SW 1271 (cell line): ENCODE data around the gene TCF7L2.
"Not testable (repeated sequence)": the region's sequence is repeated elsewhere in the genome, so short reads cannot be mapped to it uniquely, and the experiment has no call there.

ENCODE experiments used
- DNase-seq, 2 experiments: peaks; one replicate each; lab custom pipeline; 2025; lab: John Stamatoyannopoulos, UW

The TCF7L2 gene

DNA sequence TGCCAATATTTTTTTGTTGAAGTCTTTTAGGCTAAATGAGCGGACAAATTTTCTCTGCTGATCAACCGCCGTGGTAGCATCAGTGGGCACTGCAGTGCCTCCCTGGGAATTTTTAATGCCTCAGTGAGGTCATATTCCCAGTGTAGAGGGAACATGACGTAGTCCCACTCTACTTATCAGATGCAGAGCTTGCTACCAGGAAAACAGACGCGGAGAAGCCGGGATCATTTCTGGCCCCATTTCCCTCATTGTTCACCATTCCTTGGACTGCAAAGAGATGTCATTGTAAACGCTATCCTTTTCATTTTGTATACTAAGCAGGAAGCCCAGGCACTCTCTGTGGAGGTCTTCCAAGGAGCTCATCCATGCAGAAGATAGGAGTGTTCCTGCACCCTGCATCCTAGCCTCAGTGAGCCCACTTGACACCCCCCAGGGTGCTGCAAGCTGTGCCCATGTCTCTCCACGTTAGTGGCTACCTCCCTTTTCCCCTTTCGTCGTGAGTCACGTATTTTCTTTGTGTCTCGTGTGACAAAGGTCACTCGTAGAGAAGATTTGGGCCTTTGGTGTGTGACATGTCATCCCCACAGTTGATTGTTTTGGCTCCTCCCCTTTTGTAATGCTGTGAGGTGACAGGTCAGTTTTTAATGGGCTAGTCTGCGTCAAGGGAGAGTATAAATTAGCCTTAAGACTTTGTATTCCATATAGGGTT, 145.5 kb downstream of the TCF7L2 start:
- DNase-seq = no peak

DNA sequence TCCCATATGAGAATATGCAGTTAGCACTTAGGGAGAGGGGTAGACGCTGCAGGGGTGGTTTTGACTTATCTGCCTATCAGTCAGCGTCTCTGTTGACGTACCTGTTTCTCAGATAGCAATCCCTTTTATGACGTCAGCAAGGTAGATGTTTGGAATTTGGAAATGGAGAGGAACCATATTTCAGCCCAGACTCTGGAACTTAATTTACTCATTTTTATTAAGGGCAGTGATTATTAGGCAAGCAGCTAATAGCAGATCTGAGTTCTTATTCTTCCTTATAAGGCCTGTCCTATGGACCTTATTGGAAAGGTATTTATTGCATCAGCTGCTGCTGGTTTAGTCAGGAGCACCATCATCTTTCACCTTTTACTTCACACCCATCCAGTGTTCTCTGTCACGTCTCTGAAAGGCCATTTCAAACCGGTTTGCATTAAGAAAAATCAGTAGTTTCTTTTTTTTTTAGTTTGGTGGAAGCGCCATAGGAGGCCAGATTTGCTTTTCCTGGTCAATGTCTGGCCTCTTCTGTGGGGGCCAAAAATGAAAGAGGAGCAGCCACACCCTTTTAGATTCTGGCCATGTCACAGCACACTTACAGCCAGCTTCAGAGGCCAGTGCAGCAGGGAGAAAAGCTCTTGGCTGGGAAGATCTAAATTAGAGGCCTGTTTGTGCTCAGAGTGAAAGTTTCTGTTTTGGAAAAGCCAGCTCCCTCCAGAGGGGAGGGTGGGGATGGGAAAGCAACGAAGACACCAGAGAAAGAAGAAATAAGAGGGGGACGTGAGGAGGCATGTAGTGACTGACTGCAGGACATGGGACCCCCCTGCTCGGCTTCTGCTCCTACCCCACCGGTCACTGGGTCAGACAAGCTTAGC, 146.3 kb downstream of the TCF7L2 start:
- DNase-seq = no peak

DNA sequence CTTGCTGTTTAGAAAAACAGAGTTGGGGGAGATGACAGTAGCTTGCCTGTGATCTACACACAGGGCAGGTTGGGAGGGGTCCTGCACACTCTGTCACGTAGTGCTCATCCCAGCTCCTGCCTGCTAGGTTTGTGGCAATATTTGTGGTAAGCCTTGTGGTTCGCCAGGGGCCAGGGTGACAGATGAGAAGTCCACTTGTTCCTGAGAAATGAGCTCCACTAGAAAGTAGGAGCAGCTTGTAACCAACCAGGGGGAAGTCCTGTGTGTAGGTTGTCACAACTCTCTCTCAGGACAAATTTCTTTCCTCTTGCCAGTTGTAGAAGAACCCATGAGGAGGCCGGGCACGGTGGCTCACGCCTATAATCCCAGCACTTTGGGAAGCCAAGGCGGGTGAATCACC, 147.0 kb downstream of the TCF7L2 start:
- no peak for DNase-seq

DNA sequence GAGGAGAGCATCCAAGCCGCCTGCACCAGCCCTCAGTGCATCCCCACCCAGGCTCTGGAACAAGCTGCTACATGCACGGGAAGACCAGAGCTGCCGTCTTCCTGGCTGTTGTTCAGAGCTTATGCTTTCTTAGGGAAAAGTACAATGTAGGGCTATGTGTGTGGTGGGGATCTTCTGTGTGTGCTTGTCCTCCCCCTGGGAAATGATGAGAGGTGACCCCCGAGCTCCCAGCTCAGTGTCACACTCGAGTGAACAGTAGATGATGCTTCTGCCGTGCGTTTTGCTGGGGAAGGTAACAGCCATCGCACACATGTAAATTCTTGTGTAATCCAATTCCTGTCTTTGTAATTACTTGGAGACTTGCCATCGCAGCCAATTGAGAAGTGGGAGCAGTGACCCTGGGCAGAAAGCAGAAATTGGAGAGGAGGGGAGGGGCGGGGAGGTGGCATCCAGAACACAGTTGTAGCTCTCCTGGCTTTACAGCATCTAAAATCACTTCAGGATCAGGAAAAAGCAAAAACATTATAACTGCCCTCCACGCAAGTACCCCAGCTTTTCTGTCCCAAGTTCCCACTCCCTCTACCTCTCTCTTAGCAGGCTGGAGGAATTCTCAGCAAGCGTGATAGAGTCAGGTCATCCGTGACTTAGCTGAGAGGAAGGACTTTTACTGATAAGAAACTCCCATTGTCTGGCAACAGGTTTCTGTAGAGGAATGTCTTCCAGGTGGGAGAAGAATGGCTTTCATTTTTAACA, 149.6 kb downstream of the TCF7L2 start:
- DNase-seq = no peak

DNA sequence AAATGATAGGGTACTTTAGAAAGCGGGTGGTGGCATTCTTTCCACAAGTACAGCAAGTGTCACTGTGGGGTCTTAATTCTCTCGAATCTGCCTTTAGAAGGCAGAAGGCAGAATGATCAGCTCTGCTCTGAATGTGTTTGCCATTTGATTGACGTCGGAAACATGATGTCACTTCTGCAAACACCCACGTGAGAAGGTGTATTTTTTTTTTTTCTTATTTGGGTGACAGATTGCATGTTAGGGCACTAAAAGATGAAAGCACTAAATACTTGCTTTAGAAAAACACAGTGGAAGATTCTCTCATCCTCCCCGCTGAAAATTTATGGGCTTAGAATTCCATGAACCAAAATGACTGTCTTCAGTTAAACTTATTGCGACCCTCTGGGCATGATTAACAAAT, 150.2 kb downstream of the TCF7L2 start:
- DNase-seq = no peak

DNA sequence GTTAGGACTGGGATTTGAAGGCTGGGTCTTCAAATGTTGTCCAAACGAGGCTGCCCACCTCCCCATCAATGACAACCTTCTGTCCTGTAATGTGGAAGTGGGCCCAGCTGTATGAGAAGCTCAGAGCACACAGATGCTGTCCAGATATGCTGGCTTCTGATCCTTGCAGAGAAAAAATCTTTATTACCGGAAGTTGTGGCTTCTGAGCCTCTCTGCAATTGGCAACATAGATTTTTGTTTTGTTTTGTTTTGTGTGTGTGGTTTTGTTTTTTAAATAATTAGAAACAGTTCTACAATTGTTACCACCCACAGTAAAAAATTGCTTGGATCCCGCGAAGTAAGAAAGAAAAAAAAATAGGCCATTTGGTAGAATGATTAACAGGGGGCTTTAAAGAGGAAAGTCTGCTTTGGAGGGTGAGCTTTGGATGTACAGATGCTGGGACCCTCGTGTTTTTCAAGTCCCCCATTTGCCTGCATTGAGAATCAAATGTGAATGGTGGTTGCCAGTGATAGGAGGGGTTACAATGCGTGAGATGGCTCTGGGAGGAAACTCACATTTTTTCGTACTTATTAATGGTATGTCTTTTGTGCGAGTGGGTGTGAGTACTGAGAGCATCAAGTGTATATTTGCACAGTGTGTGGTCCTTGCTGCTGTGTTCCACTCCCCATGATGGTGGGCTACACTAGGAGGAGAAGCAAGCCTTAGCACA, 153.2 kb downstream of the TCF7L2 start:
- no peak for DNase-seq

DNA sequence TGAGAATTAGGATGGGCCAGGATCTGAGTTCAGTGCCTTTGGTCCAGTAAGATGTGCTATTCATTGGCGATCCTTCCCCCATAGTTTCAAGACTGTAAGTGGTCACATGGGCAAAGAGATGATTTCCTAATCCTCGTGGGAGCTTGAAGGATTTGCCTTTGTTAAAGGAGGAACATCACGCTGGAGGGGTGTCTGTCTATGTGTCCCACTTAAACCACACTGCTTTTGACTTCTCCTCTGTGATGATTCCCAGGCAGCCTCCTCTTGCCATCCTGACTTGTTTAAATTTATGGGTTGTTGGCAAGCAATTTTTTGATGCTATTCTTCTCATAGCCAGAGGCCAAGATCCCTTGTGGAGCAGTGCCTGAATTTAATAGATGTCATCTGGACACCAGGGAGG, 154.0 kb downstream of the TCF7L2 start:
- no peak for DNase-seq

DNA sequence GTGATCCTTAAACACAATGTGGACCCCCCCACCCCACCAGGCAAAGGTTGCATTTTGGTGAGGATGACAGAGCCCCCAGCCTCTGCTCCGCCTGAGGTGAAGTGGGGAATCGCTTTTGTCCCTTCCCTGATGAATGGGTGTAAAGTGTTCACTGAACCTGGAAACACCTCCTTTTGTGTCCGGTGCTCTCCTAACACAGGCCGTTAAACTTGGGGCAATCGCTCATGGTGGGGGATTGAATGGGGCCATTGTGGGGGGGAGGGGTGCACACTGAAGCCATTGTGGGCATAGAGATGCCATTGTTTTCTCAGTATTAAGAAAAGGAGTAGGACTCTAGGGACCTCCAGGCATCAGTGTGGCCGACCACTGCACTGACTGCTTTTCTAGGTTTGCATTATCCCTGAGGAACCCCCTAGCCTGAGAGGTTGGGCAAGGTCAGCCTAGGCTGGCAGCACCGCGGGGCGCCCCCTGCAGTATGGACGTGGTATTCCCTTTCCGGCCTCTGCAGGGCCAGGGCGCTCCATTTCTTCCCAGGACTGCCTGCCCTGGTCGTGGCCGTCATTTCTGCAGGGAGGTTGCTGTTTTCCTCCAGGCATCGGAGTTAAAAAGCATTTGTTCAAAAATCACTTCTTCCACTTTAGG, 158.3 kb downstream of the TCF7L2 start:
- no peak for DNase-seq

DNA sequence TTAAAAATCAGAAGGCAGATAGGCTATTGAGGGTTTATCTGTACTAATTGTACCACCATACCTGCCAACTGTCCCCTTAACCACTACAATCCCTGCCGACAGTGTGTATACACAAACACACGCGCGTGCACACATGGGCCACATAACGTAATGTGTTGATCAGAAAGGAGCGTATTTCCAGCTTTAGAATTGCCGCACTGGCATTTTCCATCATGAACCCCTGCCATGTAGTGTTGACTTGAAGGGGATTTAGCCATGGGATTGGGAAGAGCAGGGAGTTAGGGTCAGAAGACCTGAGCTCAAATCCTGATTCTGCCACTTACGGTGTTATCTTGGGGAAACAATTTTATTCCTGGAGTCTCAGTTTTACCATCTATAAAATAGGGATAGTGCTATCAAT, 158.9 kb downstream of the TCF7L2 start:
- DNase-seq = no peak

DNA sequence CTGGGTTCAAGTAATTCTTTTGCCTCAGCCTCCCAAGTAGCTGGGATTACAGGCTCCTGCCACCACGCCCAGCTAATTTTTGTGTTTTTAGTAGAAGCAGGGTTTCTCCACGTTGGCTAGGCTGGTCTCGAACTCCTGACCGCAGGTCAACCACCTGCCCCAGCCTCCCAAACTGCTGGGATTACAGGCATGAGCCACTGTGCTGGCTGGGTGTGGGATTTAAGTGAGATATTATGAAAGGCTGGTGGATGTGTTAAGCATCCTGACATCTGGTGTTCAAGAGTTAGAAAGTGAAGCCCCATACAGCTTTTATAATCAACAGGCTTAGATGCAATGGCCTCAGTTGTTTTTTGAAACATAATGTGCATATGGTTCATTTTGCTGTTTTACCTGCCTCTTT, 159.4 kb downstream of the TCF7L2 start:
- not testable (repeated sequence) for DNase-seq

DNA sequence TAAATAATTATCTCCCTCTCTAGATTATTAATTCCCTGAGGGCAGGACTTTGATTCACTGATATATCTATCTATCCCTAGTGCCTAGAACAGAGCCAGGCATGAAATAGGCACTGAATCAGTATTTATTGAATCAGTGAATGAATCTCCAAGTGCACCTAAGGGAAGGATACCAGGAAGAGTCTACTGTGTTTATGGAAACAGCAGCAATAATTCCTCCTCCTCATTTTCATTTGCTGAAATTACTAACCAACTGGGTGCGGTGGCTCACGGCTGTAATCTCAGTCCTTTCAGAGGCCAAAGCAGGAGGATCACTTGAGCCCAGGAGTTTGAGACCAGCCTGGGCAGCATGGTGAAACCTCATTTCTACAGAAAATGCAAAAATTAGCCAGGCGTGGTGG, 161.2 kb downstream of the TCF7L2 start:
- DNase-seq = no peak

DNA sequence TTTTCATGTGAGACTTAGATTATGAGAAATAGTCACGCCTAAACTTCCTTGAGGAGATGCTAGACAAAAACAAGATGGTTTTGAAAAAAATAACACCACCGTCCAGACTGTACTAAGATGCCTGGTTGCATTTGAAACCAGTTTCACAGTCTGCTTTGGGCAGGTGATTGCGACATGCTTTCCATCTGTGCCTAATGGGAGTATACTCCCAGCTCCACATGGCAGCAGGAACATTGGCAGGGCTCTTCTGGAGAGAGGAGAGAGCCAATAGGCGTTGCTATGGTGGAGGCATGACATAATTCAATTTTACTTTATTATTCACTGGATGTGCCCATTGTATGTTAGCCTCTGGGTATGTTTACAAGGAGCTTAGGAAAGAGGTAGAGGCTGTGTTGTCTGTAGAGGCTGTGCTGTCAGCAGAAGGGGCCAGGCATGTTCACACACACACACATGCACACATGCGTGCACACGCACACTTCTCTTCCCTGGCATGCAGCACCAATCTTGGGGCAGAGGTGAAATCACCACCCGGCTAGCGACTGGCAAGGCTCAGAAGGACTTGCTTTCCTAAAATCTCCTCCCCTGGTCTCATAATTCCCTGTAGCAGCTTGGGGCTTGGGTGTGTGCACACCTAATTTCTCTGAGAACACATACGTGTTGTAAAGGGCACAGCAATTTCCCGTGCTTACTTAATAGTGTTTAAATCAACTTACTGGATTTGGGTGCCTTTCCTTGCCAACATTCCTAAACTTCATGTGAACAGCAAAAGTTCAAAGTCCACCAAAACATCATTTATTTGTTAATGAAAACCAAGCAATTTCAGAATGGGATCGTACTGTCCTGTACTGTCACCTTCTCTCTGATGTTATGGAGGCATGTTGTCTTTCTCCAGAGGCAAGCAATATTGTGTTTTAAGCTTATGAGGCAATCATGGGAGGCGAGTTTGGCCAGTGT, 162.1 kb downstream of the TCF7L2 start:
- no peak for DNase-seq

DNA sequence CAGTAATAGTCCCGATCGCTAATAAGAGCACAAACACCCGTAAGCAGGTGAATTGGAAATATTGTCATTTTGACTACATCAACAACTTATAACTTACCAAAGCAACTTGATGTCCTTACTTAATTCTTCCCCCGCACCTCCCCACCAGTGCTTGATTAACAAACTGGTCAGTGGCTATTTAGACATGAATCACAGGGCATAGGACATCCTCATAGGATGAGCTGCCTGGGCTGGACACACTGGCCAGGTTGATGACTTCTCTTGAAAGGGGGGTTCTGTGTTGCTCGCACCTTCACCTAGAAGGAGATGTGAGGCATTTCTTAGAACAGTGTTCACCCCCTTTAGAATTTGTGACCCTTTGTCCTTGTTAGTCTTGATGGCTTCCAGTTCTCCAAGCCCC, 163.2 kb downstream of the TCF7L2 start:
- no peak for DNase-seq

DNA sequence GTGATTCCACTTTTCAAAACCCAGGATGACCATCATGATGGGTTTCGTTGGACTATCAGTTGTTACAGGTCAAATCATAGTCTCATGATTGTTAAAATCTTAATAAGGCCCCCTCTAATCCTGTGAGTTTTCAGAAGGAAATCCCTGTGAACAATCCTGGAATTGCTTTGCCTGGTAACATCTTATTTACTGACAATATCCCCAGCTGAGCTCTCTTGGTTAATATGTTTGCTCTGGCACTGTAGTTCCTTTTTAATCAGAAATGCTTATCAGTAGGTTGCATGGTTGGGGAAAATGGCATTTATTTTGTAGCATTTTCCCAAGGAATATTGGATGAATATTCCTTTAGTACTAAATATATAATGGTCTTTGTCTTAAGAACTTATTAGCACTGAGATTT, 163.9 kb downstream of the TCF7L2 start:
- DNase-seq = no peak

DNA sequence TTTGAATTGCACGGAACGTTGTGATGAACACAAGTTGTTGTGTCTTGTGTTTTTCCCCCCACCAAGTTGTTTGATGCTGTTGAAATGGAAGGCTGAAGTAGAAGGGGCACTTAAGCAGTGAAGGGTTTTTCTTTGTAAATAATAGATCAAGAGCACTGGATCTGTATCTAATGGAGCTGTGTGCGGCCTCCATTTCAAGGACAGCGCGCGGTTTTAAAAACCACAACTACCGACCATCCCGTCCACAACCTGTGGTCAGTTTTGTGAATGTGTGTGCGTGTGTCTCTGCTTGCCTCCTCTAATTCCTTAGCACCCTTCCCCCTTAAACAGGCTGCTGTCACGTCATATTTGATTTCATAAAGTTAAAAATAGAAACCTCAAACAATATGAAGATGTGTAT, 165.5 kb downstream of the TCF7L2 start:
- no peak for DNase-seq

DNA sequence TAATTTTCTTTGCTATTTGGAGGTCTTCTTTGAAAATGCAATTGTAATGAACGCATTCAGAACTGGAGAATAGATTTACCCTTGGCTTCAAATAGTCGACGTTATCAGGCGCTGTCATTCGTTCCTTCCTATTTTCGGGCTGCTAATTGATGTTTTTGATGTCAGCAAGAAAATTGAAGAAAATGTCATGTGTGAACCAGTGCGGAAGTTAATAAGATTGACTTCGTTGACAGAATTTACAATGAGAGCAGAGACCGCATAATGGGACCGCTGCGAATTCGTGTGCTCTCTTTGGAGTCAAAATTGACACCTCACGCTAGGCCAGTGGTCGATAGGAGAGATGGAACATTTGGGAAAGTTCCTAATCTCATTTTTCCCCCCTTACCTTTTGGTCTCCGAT, 168.8 kb downstream of the TCF7L2 start:
- DNase-seq = no peak

DNA sequence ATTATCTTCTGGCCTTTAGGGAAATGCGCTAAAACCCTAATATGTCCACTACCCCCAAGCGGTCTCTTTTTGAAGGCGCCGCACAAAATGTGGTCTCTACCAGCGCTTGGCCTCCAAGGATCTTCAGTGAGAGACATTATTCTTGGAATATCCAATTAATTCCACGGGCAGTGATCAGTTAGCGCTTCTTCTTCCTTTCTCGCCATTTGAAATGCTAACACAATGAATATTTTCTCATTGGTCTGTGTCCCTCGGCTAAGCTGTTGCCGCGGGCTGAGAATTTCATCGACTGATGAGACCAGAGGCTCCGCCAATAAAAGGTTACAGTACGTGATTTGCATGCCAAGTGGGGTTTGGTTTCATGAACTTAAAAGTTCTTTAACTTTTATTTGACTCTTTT, 169.8 kb downstream of the TCF7L2 start:
- no peak for DNase-seq

DNA sequence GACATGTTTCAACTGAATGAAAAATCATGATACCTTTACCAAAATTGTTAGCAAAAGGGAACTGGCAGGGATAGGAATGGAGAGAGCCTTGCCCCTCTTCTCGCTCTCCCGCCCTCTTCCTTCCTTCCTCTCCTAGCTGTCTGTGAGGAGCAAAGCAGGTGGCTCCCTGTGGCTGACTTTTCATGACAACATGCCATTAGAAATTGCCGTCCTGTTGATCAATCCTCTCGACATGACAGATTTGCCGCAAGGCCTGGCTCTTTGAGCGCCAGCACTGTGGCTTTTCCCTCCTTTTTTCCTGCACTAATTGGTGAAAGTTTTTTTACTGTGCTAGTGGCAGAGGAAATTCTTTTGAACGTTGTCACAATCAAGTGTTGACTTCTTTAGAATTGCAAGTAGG, 171.1 kb downstream of the TCF7L2 start:
- no peak for DNase-seq

DNA sequence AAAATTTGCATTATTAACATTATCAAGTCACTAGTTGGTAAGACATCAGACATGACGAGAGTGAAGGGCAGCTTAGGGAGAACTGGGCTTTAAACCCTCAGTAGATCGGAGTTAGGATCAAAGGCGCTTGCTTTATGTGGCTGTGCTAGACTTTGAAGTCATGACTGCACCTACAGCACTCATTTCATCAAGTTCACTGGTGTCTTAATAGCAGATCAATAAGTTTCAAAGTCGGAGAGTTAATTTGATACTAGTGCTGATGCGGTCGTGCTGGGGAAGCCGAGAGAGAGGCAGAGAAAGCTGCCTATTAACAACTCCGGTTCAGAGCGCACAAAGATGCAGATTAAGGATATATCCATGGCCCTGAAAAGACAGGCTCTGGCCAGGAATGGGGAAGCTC, 172.9 kb downstream of the TCF7L2 start:
- no peak for DNase-seq

DNA sequence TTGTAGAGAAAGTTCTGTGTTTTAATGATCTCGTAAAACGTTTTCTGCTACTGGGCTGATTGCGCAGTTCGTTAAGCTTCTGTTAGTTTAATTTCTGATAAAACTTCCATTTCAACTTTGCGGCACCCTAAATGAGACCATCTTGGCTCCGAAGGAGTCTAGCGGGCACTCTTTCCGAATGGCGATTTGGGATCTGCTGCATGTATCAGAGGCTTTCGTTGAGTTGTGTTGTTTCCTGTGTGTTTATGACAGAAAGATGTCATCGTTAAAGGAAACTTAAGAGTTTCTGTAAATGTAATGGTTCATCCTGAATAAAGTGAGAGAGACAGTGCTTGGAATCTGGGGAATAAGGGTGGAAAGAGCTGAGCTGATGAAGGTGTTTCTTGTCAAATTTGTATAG, 174.7 kb downstream of the TCF7L2 start:
- no peak for DNase-seq

DNA sequence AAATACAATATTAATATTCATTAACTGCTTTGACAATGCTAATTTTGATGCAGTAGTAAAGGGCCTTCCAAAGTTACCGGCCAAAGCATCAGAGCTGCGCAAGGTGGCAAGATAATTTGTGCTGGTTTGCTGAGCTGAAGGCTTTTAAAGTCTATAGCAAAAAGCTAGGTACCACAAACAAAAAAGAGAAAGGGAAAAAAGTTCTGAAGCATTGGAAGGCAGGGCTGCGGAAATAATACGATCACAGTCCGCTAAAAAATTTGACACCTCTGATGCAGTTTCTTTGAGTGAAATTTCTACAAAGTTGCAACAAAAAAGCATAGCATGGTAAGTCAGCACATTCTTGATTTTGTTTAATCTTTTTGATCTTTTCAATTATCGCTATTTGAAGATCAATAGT, 175.6 kb downstream of the TCF7L2 start:
- no peak for DNase-seq
